Caki2 (cell line): ENCODE results near the gene MALRD1. TPM values are rescaled to one million over a fixed set of nuclear protein-coding genes. Genes with fewer than 3 reads are reported as not detected.

Source experiments
- DNase-seq: peaks from one replicate; pipeline ENCODE4 v3.0.0-alpha.2; 2015; ENCODE audit warnings: low read depth
- in situ Hi-C: cut with HindIII; loops from 2 replicates; pipeline ENCODE4 v1.10.0; 2016; ENCODE audit warnings: low sequenced_read_pairs, low pct_unique_long_range_greater_than_20kb, mixed read lengths
- total RNA-seq: library from RNA; depleted of rRNA; stranded (reverse); fragments of >200 nt; shearing (Covaris generic); gene quantifications from 2 replicates; pipeline ENCODE4 v1.2.3, GENCODE V29; 2014; ENCODE audit warnings: low replicate concordance

The MALRD1 gene
- total RNA-seq, 1 experiment from 2014 or later: not detected

DNA sequence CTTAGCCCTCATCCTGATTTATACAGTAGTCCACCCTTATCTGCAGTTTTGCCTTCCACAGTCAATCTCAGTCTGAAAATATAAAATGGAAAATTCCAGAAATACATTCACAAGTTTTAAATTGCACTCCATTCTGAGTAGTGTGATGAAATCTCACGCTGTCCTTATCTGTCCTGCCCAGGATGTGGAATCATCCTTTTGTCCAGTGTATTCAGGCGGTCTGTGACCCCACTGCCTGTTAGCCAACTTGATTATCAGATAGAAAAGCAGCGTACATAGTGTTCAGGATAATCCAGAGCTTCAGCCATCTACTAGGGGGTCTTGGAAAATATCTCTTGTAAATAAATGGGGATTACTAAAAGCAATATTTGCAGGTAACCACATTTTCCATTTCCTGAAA, 146.3 kb downstream of the MALRD1 start:
- DNase-seq: no peak
- in situ Hi-C loops: no loop called here

DNA sequence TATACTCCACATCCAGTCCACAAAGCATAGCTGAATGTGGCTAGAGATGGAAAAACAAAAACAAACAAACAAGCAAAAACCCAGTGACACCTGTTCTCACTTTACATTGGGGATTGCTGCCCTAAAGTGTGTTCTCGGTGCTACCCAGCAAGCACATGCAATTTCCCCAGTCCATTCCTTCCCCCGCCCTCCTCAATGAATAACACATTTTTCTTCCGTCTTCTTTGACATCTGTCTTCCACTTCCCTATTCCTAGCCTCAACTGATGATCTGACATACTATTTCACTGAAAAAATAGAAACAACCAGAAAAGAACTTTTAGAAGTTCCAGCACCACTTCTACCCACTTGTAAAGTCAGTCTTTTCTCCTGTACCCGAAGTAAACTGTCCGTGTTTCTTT, 147.1 kb downstream of the MALRD1 start:
- DNase-seq: no peak
- in situ Hi-C loops: no loop called here

DNA sequence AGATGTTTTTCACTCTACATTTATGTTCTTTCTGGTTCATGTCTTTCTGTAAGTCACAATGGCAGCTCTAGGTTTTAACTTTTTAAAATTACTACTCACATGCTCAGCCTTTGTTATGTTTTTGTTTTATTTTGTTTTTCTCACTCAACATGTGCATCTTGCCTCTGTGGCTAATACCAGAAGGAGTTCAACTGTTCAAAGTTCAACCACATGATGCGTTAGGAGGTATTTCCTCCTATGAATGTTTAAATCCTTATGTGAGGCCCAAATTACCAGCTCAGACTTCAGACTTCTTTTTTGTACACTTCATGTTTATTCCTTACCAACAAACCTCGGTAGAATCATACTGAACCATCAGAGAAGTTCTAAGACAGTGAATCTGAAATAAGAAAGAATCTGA, 151.6 kb downstream of the MALRD1 start:
- in situ Hi-C loops: no loop called here
- no peak for DNase-seq

DNA sequence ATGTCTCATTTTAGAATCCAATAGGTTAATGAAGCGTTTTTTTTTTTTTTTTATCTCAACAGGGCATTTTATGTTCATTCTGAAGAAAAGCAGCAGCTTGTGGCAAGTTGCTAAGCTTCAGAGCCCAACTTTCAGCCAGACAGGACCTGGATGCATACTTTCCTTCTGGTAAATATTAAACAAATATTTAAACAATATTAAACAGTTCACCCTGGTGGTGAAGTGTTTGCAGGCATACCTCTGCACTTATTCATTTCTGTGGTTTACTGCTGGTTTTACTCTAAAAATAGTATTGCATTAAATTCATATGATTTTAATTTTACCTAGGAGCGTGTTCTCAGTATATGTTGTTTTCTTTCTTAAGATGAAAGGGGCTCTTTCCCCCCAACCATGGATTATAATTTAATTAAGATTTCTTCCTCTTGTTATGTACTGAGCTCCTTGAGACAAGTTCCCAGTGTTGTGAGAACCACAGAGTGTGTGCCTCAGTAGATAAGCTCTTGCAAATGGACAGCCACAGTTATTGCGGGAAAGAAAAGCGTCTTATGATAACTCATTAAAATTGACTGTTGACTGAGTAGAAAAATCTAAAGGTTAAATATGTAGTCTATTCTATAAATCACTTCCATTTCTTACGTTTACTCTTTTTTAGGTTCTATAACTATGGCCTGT, 155.8 kb downstream of the MALRD1 start:
- in situ Hi-C loops: no loop called here
- peak; percentile 8 for DNase-seq

DNA sequence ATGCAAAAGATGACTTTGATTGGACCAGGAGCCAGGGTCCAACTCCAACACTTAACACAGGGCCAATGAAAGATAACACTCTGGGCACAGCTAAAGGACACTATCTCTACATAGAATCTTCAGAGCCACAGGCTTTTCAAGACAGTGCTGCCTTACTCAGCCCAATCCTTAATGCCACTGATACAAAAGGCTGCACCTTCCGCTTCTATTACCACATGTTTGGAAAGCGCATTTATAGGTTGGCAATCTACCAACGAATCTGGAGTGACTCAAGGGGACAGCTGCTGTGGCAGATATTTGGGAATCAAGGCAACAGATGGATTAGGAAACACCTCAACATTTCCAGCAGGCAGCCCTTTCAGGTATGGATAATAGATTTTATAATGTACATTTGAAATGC, 160.7 kb downstream of the MALRD1 start:
- in situ Hi-C loops: no loop called here
- DNase-seq: no peak

DNA sequence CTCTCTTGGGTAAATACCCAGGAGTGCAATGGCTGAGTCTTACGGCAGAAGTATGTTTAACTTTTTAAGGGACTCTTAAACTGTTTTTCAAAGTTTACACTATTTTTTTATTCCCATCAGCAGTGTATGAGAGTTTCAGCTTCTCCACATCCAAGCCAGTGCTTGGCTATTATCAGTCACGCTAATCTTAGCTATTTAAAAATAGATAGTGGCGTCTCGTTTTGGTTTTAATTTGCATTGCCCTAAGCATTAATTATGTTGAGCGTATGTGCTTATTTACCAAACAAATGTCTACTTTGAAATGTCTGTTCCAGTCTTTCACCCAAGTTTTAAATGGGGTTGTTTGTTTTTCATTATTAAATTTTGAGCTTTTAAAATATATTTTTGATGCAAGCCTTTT, 164.0 kb downstream of the MALRD1 start:
- in situ Hi-C loops: no loop called here
- no peak for DNase-seq

DNA sequence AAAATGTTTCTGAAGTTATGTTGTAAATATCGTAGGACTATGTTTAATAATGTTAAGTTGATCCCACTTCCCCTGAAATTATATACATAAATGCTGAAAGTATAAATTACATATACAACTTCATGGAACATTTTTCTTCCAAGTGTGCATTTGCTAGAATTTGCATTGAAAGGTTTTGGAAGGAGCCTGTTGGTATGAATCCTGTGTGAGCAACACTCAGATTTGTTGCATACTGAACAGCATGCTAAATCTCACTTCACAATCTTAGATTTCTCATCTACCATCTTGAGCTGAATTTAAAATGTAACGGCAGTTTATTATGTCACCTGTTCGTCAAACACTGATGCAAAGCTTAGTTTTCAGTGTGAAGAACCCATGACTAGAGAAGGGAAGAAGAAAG, 172.6 kb downstream of the MALRD1 start:
- no peak for DNase-seq
- in situ Hi-C loops: no loop called here

DNA sequence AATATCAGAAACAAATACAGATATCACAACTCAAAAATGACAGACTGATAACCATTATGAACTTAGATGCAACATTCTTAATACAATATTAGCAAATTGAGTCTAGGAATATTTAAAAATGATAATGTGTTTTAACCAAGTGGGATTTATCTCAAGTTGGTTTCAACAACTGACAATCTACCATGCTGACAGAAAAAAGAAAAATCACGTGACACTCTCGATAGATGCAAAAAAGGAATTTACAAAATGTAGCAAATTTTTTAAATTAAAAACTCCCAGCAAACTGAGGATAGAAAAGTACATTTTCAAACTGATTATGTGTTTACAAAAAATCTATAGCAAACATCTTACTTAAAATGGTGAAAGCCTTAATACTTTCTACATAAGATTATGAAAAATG, 177.4 kb downstream of the MALRD1 start:
- in situ Hi-C loops: no loop called here
- no peak for DNase-seq

DNA sequence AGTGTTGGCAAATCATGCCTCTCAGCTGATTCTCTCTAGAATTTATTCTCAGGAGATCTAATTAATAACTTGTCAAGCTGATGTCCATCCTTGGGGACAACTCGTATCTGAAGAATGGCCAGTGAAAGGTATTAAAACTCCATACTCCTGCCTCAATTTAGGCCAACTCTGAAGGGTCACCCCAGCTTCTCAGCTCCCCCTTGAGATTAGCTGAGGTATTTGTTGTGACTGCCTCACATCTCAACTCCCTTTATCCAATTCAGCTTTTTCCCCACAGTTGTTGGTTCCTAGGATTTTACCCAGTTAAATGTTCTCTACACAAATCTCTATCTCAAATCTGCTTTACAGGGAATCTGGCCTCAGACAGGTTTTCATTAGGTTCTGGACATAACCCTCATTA, 182.4 kb downstream of the MALRD1 start:
- no peak for DNase-seq

DNA sequence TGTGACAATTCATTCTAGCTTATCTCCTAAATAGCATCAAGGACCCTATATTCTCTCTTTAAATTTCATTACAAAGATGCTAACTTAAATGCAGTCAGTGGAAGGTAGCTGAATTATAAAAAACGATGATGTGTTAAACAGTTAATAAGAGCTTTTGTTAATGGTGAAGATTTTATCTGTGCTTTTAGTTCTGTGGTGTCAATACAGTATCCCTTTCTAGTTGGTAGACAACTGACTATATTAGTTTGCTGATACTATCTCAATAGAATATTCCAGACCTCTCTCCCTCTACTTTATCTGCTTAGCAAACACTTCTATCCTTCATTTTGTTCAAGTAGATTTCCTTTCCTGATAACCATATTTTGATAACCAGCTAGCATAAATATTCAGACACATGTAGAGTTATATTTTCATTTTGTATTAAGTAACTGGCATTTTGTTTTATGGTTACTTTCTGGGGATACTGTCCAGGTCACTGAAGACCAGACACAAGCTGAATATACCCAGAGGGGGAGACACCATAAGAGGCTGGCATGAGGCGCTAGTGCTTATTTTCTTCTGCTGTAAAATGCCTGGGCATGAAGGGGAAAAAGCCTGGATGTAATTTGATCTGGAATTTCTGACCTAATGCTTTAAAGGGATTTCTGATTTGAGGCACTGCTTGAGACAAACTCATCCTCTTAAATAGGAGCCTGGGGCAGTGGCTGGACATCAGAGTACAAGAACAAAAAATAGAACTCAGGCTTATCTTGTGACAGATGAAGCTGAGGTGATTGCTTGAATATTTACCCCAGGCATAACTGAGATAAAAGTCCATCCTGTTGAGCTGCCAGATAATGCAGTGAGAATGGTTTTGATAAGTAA, 197.5 kb downstream of the MALRD1 start:
- DNase-seq: no peak
- in situ Hi-C loops: no loop called here

More for the DNA sequence above, 182.4 kb downstream of the MALRD1 start:
- in situ Hi-C loops: no loop called here

DNA sequence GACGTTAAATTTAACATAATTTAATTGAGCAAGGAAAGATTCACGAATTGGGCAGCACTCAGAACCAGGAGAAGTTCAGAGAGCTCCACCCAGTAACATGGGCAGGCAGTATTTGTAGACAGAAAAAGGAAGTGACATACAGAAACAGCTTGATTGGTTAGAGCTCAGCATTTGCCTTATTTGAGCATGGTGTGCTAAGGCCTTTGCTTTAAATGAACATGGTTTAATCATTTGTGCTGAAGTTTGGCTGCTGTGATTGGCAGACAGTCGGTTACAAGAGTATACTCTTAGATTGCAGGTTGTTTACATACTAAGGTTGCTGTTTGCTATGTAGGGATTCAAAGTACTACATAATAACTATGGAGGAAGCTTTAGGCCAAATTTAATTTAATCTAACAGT, 199.2 kb downstream of the MALRD1 start:
- no peak for DNase-seq
- in situ Hi-C loops: no loop called here

DNA sequence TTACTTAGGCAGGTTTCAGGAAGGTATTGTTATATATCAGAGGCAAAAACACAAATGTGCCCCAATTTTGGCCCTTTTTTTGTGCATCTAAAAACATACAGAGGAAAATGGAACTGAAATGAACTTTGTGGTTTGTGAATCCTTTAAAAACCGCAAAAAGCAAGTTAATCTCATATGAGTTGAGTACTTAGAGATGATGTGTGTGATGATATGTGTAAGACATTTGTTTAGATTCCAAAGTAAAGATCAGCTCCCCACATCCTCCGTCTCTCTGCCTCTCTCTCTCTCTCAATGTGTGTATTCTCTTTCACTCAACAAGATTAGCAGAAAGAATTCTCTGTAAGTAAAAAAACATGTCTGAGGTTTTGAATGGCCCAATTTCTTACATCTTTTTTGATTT, 201.9 kb downstream of the MALRD1 start:
- DNase-seq: no peak

DNA sequence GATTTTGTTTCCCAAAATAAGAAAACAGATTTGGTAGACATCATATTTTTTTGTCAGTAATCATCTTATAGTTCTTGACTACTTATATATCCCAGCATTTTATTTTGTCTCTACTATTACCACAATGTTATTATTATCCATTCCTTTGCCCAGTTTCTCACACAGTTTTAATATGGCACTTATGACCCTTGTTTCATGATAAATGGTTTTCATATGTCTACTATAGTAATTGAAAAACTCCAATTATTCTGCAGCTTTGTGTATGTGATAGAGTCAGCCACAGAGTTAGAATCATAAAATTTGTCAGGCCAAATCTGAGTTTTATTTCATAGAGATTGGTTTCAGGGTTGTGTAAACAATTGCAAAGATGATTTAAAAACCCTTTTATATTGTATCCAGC, 203.9 kb downstream of the MALRD1 start:
- DNase-seq: no peak
- in situ Hi-C loops: no loop called here

More for the DNA sequence above, 201.9 kb downstream of the MALRD1 start:
- in situ Hi-C loops: no loop called here

DNA sequence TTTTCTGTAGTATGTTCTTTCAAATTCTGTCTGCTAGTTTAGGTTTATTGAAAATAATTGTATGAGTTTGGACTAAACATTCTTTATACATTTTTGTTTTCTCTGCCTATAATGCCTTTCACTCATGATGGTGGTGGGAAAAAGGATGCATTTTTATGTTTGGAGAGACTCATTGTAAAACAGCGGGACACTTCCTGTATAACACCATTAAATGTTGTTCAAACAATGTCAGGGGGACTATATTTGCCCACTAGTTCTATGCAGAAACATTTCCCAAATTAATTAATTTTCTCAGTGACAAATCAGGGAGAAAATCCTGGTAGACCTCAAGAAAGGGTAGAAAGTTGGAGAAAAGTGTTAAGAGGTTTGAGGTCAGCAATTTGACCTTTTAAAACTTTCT, 207.7 kb downstream of the MALRD1 start:
- DNase-seq: no peak
- in situ Hi-C loops: no loop called here

DNA sequence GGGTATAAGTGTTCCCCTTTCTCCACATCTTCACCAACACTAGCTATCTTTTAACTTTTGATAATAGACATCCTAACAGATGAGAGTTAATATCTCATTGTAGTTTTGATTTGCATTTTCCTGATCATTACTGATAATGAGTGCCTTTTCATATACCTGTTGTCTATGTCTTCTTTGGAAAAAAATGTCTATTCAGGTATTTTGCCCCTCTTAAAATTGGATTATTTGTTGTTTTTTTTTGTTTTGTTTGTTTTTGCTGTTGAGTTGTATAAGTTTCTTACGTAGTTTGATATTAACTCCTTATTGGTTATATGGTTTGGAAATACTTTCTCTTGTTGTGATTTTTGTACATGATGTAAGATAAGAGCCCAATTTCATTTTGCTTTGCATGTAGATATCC, 214.7 kb downstream of the MALRD1 start:
- no peak for DNase-seq
- in situ Hi-C loops: no loop called here

DNA sequence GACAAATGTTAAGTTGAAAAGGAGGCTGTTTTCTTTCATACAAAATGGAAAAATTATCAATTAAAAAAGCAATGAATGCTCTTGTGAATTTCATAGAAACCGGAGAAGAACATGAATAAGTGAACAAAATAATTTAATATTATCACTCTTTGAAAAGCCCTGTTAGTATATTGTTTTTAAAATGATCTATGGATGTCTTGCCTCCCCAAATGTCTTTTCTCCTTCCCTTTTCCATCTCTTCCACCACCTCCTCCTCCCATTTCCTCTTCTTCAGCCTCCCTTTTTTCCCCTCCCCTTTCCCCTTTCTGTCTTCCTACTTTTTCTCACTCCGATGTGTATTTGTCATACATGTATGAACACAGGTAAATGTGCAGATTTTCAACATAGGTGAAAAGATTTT, 234.7 kb downstream of the MALRD1 start:
- no peak for DNase-seq

DNA sequence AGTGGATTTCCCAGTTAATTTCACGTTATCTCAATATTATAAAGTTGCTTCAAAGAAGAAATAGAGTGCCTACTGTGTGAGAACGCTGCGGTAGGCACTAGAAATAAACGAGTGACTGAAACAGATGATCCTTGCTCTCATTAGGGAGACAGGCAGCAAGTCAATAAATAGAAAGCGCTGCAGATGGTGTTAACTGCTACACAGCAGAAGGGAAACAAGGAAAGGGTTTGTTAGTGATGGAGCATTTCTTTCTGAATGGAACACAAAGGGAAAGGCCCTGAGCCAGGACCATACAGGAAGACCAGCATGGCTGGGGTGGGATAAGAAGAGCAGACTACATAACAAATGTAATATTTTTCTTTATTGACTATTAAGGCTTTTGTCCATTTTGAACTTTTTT, 235.2 kb downstream of the MALRD1 start:
- in situ Hi-C loops: no loop called here
- no peak for DNase-seq

More for the DNA sequence above, 234.7 kb downstream of the MALRD1 start:
- in situ Hi-C loops: no loop called here

DNA sequence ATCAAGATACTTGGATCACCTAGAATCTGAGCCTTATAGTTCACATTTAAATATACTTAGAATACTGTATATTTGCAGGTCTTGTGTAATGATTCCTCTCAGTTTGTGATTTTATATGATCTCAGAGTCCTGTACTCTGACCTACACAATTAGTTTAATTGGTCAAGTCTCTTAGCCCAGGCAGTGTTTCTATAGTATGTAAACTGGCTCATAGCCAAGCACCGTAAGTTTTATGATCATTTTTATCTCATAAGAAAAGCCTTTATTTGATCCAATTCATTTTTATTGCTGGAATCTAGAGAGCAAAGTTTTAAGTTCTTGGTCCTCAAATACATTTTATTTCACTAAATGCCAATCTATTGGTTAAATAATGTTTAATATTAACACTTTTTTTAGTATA, 242.2 kb downstream of the MALRD1 start:
- no peak for DNase-seq
- in situ Hi-C loops: no loop called here

DNA sequence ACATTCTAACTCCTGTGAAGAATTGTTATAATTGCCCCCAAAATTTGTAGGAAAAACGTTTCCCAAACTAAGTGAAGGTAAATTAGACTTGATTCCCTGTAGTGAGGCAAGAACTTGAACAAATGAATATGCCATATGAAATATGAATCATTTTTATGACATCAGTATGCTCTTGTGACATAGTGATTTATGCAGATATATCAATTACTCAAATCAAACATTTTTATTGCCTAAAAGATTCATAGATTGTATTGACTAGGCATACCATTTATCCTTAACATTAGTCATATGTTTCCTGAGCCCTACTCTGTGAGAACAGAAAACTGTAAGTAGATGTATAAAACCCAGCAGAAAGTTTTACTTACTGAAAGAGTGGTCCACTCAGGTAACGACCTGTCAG, 245.6 kb downstream of the MALRD1 start:
- DNase-seq: no peak
- in situ Hi-C loops: no loop called here

DNA sequence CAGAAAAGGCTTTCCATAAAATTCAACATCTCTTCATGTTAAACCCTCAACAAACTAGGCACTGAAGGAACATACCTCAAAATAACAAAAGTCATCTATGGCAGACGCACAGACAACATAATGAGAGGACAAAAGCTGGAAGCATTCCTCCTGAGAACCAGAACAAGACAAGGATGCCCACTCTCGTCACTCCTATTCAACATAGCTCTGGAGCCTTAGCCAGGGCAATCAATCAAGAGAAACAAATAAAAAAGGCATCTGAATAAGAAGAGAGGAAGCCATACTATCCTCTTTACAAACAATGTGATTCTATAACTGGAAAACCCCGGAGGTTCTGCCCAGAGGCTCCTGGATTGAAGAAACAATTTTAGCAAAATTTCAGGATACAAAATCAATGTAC, 251.0 kb downstream of the MALRD1 start:
- in situ Hi-C loops: no loop called here
- DNase-seq: no peak
